ENCODE results near the gene FBXO24.

GRCh38 chr7:100591596-100591995, 5.5 kb downstream of the FBXO24 start:
- TF ChIP-seq POLR2A (IDR thresholded peaks at IDR 0.05; ENCODE audit: low read length) (no peak), GATA1 (IDR thresholded peaks at IDR 0.05; ENCODE audit: low read depth, low read length) (no peak)
